NT2/D1 (cell line): ENCODE results near the gene CLDN24.

Experiments used
- SUZ12 ChIP-seq: IDR thresholded peaks from 2 replicates; pipeline ENCODE4 v1.6.1; 2011; ENCODE audit not compliant: insufficient read length, insufficient read depth; ENCODE audit errors: extremely low read depth
- YY1 ChIP-seq: IDR thresholded peaks from 2 replicates; pipeline ENCODE4 v1.6.1; 2011; ENCODE audit not compliant: insufficient read length, insufficient read depth
- ZNF274 ChIP-seq: IDR thresholded peaks from 2 replicates; pipeline ENCODE4 v1.6.1; 2011; ENCODE audit warnings: mild to moderate bottlenecking, low read depth, low read length

DNA sequence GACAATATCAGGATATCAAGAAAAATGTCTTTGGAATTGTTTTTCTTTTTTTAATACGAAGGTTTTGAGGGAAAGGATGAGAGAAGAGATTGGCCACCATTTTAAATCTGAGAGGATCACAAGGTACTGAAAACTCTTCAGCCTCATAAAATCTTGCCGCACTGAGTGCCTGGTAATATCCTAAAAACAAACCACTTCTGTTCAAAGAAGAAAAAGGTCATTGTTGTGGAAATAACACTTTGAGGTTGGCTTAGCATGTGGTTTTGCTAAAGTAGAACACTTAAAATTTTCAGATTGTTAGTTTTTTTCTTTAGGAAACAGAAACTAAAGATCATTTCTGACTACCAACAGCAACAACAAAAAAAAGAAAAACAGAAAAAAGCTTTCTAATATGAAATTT is 1.1 kb downstream of the CLDN24 start:
- TF ChIP-seq ZNF274 (no peak), SUZ12 (no peak), YY1 (no peak)
